HG03196 (cell line): Measurements from ENCODE around the gene CEP104.

Experiments used
- ATAC-seq: cut with Tn5 transposase; IDR thresholded peaks from one replicate; pipeline ENCODE4 v1.9.1; 2021; ENCODE audit not compliant: unreplicated experiment

CEP104 gene

DNA sequence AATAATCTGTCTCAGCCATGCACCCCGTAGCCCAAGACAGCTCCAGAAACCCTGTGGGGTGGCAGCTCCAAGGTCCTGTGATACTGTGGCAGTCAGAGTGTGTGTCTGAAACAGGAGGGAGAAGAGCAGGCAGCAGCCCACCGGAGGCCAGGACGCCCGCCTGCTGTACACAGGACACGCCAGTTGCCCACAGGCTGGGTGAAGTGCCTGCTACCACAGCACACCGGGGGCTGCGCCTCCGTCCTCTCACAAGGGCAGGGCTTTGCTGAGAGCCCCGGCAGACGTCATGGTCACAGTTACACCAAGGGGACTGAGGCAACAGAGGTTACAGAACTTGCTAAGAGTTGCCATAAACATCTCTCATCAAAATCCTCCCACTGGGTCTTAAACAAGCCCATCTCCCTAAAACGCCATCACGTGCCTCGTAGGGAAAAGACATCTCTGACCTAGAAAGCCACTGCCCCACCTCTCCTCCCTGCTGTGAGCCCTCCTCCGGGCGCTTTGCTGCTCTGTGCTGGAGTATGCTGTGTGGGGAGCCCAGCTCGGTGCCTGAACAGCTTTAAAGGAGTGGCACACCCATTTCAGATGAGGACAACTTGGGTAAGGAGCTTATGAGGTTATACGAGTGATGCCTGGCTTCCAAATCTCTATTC, 37.7 kb upstream of the CEP104 start:
- no peak for ATAC-seq

DNA sequence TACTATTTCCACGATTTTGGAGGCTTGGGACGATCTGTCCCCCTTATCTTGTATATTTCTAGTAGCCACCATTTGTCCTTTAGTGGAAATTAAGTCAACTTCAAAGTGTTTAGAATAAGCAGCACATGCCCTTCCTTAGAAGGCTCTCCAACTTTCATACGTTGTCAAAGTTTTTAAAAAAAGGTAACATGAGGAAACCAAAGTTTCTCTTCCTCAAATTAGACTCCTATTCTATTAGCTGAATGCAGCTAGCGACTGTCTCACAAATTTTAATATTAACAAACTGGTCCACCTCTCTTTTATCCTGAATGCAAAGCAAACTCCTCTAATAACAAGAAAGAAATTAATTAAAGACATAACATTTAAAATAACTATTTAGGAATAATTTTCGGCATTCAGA, 36.2 kb upstream of the CEP104 start:
- ATAC-seq: no peak

DNA sequence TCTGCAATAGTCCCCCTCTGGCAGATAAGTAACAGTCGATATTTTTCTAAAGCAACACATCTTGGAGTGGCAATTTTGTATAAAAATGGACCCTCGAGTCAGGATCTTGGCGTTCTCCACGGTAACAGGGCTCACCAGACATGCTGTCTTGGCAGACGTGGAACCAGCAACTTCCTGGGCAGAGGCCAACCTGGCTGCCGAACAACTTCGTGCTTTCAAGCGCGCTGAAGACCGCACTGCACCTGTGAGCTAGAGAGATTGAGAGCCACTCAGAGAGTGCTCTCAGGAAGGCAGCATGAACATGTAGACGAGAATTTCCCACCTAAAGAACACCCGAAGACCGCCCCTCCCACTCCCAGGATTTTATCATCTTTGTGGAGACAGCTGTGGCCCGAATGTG, 35.7 kb upstream of the CEP104 start:
- no peak for ATAC-seq

DNA sequence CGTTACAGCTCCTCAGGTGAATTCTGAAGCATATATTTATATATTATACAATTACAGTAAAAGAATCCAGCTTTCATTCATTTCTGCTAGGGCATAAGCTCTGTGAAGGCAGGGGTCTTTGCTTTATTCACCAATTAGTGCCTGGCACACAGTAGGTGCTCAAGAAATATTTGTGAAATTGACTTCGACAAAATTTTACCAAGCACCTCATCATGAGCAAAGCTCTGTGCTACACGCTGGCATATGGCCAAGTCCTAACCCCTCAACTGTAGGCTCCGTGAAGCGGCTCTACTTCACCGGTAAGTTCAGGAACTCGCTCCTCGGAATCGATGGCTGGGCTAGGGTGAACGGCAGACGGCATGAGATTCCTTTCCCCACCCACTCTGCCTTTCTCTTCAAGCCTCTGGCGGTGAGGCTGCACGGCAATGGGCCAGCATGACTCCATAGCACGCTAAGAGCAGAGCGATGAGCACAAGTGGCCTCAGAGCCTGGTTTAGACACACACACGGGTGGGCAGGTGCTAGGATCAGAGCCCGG, 34.4 kb upstream of the CEP104 start:
- no peak for ATAC-seq

DNA sequence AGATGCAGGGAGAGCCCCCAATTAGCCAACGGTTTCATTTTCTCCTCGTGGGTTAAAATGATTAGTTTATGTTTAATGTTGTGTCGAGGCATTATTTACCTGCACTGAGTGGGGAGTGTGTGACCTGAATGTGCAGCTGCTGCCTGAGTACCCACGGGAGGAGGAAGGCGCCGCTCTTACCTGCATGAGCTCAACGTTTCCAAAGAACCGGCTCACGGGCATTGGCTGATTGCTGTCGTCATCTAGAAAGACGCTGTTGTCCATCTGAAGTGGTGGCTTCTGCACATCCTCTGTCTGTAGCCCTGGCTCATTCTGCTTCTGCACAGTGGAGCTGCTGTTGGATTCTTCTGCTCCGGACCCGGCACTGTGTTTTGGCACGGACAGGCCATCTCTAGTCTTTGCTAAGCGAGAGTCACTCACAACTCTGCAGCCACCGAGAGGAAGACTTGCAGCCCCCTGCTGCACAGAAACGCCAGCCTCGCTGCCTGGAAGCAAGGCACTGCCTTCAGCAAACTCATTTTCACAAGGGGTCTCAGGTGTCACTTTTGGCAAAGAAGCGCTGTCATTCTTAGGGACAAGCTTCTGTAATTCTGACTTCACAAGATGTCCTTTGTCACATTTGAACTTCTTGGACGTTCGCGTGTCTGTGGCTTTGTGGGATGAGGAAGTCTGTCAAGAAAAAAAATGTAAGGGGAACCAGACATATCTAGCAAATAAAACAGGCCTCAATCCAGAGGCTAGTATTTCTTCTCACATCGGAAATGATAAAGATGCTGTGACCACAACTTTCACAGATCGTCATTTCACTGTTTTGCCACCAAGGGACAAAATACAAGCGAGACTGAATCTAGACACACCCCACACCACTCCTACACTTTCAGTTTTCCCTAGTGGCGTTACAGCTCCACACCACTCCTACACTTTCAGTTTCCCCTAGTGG, 33.6 kb upstream of the CEP104 start:
- ATAC-seq: no peak

DNA sequence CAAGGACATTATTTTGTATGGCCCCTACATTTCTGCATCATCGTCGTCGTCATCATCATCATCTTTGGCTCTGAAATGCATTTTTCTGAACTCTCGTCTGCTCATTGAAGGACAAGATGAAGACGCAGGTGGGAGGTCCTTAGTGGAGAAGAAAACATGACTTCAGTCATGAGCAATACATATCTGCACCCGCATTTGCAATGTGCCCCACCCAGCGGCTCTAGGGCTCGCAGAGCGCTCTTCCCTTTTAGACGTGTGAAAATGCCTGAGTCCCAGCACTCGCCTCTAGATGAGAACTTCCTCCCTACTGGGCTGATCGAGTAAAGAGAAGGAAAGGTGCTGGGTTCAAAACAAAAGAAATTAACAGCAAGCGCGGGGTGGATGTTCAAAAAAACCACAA, 32.9 kb upstream of the CEP104 start:
- ATAC-seq: no peak

DNA sequence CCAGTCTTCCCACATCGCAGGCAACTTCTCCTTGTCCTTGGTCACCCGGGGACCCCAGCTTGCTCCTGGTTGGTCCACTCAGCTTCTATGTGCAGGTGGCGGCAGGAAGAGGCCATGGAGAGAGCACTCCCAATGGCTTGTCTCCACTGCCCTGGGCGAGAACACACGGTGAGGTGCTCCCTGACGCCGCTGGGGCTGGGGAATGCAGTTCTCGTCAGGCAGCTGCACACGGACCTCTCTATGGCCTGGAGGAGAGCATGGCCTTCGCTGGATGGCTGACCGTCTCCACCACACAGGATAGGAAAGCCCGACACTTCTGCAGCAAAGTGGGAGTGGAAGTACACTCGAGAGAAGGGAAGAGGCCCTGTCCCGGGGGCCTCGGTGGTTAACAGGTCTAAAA, 31.3 kb upstream of the CEP104 start:
- ATAC-seq: no peak

DNA sequence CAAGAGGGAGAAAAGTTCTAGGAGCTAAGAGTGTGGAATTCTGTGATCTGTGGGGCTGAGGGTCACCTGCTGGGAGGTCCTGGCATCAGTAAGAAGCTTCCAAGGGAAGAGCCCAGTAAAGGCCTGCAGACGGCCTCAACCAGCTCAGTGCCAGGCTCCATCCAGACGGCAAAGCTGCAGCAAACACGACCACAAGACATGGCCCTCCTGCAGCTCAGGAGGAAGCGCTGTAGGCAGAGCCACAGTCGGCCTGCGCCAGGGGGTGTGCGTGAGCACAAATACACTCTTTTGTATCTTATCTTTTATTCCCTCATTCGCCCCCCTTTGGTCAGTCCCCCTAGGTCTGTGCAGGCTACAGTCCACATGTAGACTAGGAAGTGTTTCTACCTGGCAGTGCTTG, 29.7 kb upstream of the CEP104 start:
- ATAC-seq: no peak

DNA sequence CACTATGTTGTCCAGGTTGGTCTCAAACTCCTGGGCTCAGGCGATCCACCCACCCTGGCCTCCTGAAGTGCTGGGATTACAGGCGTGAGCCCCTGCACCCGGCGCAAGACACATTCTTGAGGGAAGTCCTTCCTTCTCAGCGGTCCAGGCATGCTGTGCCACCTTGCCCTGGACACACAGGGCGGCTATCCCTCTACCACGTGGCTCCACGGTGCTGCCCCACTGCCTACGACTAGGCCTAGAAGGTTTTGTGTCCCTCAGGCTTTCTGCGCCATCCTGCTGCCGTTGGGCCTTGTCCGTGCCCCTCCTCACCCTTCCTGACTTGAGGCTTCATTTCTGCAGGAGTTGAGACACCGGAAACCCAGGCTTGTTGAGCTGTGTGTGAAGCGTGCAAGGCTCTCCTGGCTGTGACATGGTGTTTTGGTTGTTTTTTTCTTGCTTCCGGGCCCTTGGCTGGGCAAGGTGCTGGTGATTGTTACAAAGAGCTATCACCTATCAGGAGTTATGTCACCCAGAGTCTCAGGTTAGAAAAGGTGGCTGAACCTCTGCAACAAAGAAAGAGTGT, 29.2 kb upstream of the CEP104 start:
- no peak for ATAC-seq

DNA sequence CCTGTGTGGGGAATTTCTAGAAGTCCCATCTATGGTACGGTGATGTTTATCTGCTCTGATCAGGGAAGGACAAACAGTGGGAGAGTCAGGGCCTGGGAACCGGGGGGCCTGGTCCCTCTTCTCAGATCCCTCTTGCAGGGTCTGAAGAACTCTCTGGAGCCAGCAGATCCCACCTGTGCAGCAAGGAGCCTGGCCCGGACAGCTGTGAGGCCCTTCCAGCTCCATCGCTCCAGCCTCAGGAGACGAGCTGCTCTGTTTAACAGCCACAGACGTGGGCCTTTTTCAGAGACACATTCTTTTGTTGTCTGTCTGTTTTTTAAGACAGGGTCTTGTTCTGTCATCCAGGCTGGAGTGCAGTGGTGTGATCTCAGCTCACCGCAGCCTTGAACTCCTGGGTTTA, 28.6 kb upstream of the CEP104 start:
- no peak for ATAC-seq

DNA sequence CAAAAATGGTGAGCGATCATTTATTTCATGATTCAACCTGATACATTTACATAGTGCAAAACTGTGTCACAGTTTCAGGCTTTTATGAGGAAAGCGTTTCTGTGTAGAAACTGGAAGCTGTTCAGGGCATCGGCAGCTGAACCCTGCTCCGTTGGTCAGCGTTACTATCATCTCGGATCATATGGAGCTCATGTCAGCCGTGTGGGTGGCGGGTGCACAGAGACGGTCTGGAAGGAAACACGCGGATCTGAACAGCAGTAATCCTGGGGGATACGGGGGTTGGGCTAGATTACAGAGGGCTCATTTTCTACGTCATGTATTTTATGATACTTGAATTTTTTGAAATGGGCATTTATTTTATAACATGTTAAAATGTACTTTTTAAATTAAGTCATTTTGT, 28.0 kb upstream of the CEP104 start:
- no peak for ATAC-seq

DNA sequence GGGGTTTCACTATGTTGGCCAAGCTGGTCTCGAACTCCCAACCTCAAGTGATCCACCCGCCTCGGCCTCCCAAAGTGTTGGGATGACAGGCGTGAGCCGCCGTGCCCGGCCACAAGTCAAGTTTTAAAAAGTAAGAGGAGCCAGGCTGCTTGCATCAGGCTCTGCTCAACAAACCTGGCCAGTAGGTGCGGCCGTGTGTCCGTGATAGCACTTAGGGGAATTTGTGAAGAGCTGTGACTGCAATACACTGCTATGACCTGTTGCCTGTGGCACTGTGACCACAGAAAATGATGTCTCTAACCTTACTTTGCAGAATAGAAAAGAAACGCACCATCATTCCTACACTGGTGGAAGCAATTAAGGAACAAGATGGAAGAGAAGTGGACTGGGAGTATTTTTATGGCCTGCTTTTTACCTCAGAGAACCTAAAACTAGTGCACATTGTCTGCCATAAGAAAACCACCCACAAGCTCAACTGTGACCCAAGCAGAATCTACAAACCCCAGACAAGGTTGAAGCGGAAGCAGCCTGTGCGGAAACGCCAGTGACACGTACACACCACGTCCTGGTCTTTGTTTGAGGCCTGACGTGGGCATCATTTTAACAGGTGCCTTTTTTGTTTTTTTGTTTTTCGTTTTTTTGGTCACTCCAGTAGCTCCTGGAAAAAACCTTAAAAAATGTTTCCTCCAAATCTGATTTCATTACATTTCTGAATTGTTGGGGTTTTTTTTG, 26.3 kb upstream of the CEP104 start:
- no peak for ATAC-seq

DNA sequence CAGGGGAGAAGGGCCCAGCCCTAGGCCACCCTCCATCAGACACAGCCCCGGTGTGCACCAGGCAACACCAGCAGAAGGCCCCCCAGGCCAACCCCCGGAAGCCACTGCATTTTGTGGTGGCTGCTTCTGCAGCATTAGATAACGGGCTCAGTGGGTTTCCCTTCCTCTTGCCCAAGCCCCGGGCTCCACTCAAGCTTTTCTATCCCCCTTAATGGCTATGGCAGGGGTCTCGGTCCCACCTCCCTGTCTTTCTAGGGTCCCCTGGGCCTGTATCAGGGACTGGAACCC, 24.1 kb upstream of the CEP104 start:
- ATAC-seq: no peak

DNA sequence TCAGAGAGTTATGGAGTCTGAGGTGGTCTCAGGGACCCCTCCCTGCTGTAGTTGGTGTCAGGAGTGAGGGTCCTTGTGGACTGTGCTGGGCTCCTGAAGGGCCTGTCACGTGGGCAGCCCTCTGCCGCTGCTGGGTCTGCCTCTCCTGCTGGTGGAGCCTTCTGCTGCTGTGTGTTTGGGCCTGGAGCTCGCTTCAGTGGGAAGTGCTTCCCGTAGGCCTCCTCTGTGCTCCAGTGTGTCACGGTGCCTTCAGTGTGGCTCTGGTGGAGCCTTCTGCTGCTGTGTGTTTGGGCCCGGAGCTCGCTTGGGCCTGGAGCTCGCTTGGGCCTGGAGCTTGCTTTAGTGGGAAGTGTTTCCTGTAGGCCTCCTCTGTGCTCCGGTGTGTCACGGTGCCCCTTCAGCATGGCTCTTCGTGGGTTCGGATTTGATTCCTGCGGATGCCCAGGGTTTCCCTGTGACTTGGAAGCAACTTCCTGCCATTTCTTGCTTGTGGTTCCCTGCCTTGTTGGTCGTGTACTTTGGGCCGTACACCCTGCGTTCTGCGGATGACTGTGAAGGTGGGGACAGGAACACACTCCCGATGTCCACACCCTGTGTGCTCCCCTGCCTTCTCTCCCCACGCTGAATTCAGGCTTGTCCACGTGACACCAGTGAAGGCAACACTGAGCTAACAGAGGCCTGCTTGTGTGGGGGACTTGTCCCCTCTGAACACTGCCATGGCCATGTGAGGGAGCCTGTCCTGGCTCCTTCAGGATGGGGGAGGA, 23.6 kb upstream of the CEP104 start:
- ATAC-seq: no peak

DNA sequence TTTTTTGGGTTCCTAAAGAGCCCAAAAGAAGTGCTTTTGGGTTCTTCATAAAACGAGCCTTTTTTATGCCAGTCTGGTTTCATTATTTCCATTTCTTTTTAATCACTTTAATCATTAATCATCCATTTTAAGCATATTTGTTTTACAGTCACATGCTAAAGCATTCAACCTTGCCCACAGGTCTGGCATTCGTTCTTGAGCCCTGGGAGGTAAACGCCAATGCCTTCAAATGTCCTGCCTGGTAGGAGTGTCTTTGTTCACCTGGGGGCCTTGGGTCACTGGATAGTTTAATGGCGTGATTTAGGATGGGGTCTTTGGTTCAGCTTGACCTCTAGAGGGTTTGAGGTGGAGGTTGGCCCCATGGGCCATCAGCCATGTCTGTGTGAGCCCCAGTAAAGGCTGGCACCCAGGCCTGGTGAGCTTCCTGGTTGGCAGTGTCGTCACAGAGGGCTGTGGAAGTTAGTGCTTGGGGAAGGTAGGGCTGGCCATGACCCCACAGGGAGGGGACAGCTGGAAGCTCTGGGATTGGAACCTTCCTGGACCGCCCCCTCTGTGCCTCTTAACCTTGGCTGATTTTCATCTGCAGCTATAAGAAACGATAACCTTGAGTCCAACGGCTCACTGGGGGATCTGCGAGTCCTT, 22.9 kb upstream of the CEP104 start:
- ATAC-seq: no peak

DNA sequence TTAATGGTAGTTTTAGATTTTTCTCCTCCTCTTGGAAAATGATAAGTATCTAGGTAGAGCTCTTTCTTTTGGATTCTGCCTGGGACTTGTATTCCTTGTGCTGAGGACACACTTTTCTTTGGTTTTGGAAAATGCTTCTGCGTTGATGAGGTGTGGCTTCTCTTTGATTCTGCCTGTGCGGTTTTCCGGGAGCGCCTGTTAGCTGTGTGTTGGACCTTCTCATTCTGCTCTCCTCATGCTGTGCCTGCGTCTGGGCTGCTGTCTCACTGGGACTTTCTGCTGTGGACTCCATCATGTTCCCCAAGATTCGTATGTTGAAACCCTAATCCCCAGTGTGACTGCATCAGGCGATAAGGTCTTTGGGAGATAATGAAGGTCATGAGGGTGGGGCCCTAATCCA, 22.1 kb upstream of the CEP104 start:
- ATAC-seq: no peak

DNA sequence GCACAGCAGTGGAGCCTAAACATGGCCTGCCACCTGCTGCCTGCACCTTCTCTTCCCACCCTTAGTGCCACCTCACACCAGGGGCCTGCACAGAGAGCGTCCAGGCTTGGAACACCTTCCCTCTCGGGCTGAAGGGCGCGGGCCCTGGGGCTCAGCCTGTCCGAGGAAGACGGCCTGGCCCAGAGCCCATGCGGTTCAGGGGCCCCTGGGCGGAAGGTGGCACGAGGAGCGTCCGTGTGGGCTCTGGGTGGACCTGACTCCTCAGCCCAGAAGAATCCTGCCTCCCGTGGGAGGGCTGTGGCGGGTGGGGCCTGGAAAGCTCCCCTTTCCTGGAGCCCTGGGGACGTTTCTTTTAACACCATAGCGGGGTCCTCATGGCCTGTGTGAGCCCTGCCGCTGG, 19.7 kb upstream of the CEP104 start:
- no peak for ATAC-seq

DNA sequence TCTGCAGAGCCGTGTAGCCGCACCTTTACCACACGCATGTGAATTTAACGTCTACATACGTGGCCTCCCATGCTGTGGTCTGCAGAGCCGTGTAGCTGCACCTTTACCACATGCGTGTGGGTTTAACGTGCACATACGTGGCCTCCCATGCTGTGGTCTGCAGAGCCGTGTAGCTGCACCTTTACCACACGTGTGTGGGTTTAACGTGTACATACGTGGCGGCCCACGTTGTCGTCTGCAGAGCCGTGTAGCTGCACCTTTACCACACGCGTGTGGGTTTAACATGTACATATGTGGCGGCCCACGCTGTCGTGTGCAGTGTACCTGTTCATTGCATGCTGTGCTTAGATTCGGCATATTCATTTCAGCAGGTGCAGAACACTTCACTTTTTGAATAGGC, 17.7 kb upstream of the CEP104 start:
- ATAC-seq: no peak

DNA sequence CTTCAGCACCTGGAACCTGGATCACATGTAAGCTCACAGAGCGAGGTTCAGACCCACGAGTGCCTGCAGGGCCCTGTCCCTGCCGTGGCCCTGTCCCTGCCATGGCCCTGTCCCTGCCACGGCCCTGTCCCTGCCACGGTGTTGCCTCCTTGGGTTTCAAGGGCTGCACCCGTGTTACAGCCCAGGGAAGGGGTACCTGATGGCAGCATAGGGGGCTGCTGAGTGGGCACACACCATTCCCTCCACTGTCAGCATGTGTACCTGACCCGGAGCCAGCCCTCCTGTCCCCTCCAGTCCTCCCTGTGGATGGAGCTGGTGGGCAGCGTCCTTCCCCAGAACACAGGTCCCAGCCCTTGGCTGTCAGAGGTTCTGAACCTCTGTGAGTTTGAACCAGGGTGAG, 15.5 kb upstream of the CEP104 start:
- no peak for ATAC-seq

DNA sequence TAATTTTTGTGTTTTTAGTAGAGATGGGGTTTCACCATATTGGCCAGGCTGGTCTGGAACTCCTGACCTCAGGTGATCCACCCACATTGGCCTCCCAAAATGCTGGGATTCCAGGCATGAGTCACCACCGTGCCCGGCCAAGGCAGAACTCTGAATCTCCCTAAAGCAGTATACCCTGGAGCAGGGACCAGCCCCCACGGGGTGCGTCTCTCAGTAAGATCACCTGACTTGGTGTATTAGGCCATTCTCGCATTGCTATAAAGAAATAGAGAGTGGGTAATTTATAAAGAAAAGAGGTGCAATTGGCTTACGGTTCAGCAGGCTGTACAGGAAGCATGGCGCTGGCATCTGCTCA, 14.4 kb upstream of the CEP104 start:
- no peak for ATAC-seq
